Stimulated activated CD4-positive, alpha-beta T cell treated with anti-CD3 and anti-CD28 coated beads, Interleukin-4, amount 100 ng/mL, for 1 hour (primary cell): ENCODE measurements around the gene LUC7L.
A peak's percentile ranks its signal among the peaks of the same experiment; 100 is the strongest.
"Not testable (repeated sequence)": the region's sequence is repeated elsewhere in the genome, so short reads cannot be mapped to it uniquely, and the experiment has no call there.

Experiments
- DNase-seq: peaks from one replicate; pipeline ENCODE4 v3.0.0-alpha.2; 2020

The LUC7L gene, protein sequence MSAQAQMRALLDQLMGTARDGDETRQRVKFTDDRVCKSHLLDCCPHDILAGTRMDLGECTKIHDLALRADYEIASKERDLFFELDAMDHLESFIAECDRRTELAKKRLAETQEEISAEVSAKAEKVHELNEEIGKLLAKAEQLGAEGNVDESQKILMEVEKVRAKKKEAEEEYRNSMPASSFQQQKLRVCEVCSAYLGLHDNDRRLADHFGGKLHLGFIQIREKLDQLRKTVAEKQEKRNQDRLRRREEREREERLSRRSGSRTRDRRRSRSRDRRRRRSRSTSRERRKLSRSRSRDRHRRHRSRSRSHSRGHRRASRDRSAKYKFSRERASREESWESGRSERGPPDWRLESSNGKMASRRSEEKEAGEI

GRCh38 chr16:228852-229730 lies at the start of gene LUC7L:
LUC7L (minus strand) TSS chr16:229449; CDS start chr16:229339, 110 bp downstream.
- peak; percentile 86 for DNase-seq

GRCh38 chr16:278863-279366 lies 49.7 kb upstream of the LUC7L start:
- DNase-seq = no peak

DNA sequence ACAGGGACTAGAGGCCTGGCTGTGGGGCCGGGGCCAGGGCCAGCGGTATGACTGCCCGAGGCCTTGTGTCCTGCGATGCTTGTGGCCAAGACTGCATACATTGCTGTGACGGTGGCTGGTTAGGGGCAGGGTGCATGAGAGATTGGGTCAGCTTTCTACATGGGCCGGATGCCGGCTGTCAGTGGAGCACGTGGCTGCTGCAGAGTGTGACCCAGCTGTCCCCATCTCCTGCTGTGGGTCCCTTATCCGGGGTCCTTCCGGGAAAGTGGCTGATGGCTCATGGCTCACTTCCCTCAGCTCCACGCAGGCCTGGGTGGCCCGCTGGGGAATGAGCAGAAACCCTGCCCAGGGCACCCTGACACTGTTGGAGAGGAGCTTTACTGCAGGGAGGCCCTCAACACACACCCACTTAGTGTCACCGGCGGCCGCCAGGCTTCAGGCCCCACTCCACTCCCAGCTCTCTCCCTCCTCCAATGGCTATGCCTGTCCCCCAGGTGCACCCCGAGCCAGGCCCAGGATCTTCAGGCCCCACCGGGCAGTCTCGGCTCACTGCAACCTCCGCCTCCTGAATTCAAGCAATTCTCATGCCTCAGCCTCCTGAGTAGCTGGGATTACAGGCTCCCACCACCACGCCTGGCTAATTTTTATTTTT lies 47.3 kb upstream of the LUC7L start:
- DNase-seq = no peak

- DNase-seq = no peak
Measured at GRCh38 chr16:275786-276232, 46.6 kb upstream of the LUC7L start, which contains the start of gene RGS11. RGS11 (minus strand) TSS chr16:275944; CDS start chr16:275911, 33 bp downstream.

GRCh38 chr16:275041-275641 lies 45.9 kb upstream of the LUC7L start:
- DNase-seq = peak; percentile 20

DNA sequence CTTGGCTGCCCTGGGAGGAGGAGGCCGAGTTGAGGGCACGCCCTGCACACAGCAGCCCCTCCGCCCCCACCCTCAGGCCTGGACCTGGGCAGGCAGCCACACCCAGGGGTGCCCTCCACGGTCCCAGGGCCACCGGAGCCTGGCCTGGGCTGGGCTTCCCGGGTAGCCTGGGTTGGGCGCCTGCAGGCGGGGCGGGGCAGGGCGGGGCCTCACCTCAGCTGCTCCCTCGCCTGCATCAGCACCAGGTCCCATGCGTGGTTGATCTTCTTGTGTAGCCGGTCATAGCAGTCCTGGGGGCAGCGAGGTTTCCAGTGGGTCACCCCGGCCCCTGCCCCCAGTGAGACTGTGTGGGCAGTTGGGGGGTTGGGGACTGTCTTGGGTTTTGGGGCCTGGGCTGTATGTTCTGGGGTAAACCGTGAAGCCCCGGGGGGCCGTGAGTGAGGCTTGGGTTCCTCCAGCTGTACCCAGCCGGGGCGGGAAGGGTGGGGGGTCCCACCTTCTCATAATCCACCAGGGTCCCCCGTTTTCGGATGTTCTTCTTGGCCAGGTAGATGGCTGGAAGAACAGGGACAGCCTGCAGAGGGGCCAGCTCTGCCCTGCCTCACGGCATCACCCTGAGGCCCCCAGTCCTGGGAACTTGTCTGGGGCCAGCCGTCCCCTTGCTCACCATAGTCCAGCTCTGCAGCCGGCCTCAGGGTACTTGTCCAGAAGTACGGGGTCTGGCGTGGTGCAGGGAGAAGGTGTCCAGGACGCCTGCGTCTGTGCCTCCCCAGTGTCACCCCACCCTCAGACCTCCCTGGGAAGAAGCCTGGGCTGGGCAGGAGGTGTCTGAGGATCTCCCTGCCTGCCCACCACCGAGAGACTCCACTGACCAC lies 44.5 kb upstream of the LUC7L start:
- no peak for DNase-seq

DNA sequence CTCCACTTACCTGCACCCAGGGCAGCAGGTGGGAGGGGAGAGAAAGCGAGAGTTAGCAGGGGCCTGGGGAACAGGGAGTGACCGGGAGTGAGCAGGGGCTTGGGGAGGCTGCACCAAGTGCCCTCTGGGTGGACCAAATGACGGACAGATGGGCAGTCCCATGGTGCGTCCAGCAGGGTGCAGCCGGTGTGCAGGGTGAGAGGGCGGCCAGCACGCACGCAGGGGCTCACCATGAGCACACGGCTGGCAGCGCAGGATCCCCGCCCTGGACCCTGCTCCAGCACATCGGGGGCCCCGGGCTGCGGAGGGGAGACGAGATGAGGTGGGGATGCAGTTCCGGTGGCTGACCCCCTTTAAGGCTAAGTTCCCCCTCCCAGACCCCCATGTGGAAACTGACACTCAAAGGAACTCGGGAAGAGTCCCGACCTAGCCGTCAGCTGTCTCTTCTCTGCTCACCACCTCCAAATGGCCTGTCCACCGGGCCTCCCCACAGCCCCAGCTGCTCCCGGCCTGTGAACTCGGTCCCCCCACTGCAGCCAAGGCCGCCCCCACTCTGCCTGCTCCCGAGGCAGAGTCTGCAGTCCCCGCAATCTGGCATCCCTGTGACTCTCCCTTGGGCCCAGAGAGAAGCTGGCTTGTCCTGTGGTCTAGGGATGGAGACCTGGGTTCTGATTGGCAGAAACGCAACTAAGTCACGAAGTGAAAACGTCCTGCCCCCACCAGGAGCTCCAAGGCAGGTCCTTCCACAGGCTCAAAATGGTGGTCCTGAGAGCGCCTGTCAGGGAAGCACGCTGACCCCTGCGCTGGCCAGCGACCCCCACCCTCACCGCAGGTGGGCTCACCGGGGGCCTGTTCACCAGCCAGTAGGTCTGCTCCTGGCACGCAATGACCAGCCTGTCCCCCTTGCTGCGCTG lies 43.6 kb upstream of the LUC7L start:
- DNase-seq = no peak

- no peak for DNase-seq
Measured at GRCh38 chr16:270381-271255, 41.4 kb upstream of the LUC7L start.

GRCh38 chr16:269061-269796 lies 40.0 kb upstream of the LUC7L start:
- DNase-seq = no peak

DNA sequence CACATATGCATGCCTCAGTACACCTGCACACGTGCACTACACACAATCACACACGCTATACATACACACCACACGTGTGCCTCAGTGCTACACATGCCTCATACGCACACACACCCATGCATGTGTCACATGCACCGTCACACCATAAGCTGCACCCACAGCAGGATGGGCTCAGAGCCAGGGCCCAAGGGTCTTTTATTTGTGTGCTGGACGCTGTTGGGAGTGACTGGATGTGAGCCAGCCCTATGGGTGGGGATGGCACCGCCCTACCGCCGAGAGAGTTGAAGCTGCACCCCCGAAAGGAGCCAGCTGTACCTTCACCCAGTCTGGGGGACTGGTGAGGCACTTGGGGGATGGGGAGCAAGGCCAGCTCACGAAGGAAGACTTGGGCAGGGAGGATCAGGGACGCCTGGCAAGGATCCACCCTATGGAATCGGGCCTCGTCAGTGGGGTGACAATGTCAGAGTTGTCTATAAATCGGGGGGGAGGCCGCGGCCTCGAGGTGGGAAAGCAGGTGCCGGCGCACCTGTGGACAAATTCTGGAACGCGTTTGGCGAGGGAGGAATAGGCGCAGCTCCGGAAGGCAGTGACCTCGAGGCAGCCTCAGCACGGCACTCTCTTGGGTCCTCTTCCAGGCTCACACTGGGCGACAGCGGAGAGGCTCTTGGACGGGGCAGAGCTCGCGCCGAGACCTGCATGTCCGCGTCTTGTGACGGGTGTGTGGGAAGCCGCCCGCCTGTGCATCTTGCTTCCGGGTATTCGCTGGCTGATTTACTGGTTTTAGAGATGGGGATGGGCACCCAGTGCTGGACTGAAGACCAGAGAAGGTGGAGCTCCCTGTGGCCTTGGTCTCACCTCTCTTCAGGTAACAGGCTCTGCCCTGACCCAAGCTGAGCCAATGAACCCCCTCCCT lies 39.1 kb upstream of the LUC7L start:
- DNase-seq = no peak

GRCh38 chr16:267562-267961 lies 38.3 kb upstream of the LUC7L start:
- not testable (repeated sequence) for DNase-seq

GRCh38 chr16:266258-267164 lies 37.3 kb upstream of the LUC7L start:
- no peak for DNase-seq

DNA sequence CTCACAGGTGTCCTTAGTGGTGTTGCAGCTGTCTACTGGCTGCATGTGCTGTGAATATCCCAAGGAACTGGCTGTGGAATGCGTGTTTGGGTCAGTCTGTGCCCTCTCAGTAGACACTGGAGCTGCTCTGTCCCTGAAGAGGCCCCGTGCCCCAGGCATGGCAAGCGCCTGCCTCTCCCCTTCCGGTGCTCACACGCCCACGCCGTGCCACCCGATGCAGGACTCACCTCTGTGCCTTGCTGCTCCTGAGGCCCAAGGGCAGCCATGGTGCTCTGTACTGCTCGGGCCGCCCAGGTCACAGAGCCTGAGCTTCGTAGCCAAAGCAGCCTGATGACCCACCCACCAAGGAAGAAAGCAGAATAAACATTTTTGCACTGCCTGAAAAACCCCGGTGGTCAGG lies 36.5 kb upstream of the LUC7L start:
- no peak for DNase-seq

- DNase-seq = no peak
Measured at GRCh38 chr16:265002-265529, 35.8 kb upstream of the LUC7L start.

GRCh38 chr16:264440-264951 lies 35.2 kb upstream of the LUC7L start:
- DNase-seq = no peak

GRCh38 chr16:263944-264343 lies 34.7 kb upstream of the LUC7L start:
- DNase-seq = no peak
